ENCODE data around the gene PRKCA. TPM values are rescaled to one million over a fixed set of nuclear protein-coding genes. Genes with fewer than 3 reads are reported as not detected.

PRKCA gene
- total RNA-seq, 1 donor from 2014 or later, result 168 TPM

DNA sequence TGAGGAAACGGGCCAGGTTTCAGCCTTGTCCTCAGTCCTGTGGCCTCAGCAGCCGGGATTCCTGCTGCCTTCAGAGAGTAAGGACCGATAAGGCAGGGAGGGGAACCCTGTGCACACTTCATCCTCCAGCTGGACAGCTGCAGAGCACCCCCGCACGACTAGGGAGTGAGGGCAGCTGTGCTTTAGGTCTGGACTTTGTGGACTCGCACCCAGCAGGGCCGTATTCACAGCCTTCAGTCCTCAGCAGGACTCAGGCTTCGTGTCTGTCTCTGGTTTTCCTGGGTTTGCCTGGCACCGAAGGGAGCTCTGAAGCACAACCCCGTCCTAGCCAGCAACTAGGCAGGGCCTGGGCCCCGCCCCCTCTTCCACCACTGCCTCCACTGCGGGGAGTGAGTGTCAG is 486.7 kb downstream of the PRKCA start:
- intact Hi-C loops (cut with DNase I), result no loop called here
- ATAC-seq (peak; percentile 48), DNase-seq (ENCODE audit: low spot score) (no peak)

DNA sequence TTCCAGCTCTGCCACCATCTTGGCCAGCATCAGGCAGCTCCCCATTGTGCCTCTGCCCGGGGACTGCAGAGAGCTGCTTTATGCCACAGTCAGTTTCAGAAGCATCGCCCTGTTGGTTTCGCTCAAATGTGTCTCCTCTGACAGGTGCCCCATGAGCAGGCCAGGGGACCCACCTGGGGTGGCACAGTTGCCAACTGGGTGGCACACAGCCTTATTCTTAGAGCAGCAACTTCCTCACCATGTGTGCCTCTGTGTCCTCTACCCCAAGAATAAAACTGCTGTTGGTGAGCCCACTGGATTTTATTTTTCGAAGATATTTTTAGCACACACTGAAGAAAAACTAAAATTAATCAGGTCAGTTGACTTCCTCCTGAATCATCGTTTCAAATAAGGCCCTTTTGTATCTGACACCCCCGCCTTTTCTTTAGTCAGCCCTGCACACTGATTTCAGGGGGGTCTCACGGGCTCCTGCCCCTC is 487.6 kb downstream of the PRKCA start:
- intact Hi-C loops (cut with DNase I), result no loop called here
- ATAC-seq (peak; percentile 31), DNase-seq (ENCODE audit: low spot score) (no peak)

DNA sequence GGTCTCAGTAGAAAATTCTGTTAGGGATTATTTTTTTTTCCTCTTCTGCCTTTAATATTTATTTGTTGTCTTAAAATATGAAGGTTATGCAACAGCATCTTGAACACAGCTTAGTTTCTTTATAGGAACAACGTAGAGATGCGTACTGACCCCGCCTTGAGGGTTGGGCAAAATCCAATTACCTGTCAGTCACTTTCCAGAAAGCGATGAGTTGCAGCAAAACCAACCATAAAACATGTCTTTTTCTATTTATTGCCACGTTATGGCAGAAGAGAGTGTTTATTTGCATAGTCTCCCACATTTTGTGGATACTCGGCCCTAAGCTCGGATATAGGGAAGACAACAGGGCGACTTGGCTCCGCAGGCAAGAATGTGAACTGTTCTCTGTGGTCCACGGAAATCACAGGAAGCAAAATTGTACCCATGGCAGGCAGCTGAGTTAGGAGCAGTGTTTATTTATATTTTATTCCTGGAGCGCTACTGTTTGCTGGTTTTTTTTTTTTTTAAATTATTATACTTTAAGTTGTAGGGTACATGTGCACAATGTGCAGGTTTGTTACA is 488.2 kb downstream of the PRKCA start:
- DNase-seq (ENCODE audit: low spot score), result no peak
- ATAC-seq, result no peak
- intact Hi-C loops (cut with DNase I), result no loop called here

DNA sequence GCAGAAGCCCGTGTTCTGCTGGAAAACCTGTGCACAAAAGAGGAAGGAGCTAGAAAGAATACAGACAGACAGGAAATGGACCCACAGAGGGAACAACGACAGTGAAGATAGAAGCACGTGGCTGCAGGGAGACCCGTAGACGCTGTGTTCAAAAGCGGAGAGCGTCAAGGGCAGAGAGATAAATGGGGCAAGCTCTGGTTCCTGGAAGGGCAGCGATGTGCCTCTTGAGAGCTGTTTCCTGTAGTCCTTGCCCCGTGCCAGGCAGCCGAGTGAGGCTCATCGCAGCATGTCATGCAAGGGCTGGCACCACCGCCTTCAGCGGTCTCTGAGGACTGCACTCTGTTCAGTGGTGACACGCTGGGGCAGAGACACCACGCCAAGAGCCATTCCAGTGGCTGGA is 488.9 kb downstream of the PRKCA start:
- no peak for DNase-seq (ENCODE audit: low spot score)
- intact Hi-C loops (cut with DNase I), result no loop called here
- ATAC-seq, result peak; percentile 70

DNA sequence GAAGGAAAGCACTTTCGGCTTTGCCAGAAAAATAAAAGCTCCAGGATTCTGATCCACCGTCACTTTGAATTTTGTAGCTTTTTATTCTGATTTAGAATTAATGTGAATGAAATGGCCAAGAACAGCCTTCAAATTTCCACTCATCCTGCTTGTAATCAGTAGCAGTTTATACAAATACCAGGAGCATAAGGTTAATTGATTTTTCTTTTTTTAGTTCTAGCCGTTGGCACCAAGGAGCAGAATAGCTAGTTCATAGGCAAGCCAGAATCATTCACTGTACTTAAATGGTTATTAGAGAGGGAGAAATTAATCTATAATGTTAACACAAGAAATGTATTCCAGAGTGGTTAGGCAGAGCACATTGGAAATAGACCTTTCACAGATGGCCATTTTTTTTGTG is 491.4 kb downstream of the PRKCA start:
- DNase-seq (ENCODE audit: low spot score) (no peak), ATAC-seq (no peak)
- intact Hi-C loops (cut with DNase I), result no loop called here

DNA sequence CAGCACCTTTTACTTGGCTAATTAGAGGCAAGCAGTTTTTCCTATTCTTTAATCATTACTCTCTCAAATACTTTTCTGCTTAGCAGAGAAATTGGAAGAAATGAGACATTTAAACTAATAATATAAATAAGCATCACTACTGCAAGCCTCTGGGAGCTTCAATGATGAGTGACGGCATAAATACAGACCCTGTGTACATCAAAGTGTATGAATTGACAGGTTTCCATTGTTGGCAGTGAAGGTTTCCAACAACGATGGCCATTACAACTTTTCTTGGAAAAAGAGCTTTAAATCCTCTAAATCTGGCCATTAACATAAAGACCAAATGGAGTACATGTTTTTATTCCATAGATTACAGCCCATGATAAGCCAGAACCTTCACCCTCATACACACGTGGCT is 493.1 kb downstream of the PRKCA start:
- intact Hi-C loops (cut with DNase I), result no loop called here
- no peak for ATAC-seq
- DNase-seq (ENCODE audit: low spot score), result no peak

DNA sequence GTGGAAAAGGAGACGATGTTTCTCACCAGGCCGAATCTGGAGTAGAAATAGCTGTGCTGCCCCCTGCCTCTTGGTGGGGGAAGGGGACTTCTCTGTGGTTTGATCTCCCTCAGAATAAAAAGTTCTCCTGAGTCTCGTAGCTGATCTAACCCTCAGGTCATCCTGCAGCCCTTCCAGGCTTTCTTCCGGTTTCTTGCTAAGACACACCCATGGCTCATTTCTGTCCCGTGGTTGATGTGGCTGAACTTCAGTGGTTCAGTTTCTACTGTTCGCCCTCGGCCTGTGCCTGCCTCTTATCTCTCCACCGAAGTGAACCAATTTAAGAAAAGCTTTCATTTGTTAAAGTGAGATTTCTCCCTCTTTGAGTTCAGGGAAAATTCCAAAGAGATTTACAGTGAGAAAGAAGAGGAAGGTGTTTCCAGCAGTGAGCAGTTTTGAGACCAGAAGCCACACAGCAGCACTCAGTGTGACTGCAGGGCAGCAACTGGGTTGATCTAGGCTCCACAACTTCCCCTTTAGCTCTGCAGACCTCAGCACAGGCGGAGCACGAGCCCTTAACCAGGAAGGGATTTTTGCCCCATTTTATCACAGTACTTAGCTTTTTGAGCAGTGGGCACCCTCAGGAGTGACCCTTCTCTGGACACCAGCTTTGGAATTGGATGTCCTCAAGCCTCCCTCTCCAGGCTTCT is 497.6 kb downstream of the PRKCA start:
- peak; percentile 77 for ATAC-seq
- intact Hi-C loops (cut with DNase I), result no loop called here
- DNase-seq (ENCODE audit: low spot score), result no peak

DNA sequence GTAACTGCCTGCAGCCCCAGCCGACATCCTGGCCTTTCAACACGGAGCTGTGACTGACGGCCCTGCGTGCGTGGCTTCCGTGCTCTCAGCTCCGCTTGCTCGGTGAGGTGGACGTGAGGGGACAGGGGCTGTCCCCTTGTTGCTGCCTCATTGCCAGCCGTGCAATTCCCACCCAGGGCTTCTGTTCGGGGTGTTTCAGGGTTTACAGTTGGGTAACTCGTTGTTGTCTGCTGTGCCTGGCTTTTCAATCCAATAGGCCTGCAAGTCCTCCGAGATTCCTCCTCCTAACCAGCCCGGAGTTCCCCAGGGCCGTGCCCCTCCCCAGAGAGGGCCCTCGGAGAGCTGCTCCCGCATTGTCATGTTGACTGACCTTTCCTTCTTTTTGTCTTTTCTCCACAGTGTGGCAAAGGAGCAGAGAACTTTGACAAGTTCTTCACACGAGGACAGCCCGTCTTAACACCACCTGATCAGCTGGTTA is 501.1 kb downstream of the PRKCA start:
- ATAC-seq (no peak), DNase-seq (ENCODE audit: low spot score) (no peak)
- intact Hi-C loops (cut with DNase I), result no loop called here

DNA sequence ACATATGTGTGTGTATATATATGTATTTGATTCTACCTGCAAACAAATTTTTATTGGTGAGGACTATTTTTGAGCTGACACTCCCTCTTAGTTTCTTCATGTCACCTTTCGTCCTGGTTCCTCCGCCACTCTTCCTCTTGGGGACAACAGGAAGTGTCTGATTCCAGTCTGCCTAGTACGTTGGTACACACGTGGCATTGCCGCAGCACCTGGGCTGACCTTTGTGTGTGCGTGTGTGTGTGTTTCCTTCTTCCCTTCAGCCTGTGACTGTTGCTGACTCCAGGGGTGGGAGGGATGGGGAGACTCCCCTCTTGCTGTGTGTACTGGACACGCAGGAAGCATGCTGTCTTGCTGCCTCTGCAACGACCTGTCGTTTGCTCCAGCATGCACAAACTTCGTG is 503.2 kb downstream of the PRKCA start:
- no peak for ATAC-seq
- no peak for DNase-seq (ENCODE audit: low spot score)
- intact Hi-C loops (cut with DNase I), result no loop called here

DNA sequence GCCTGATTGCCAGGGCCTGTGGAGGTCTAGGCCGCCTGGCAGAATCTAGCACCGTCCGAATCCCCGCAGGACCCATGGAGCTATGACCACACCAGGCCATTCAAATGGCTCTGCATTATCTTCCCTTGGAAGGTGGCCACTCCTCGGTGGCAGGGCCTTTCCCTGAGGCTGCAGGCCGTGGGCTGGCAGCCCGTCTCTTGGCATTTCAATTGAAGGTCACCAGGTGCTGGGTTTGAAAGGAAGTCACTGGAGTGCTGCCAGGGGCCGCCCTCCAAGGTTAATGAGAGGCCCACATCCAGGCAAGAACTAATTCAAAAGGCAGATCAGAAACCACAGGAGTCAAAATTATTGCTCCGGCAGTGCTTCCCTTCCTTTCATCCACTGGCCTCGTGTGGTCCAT is 504.8 kb downstream of the PRKCA start:
- intact Hi-C loops (cut with DNase I), result no loop called here
- DNase-seq (ENCODE audit: low spot score), result no peak
- no peak for ATAC-seq

DNA sequence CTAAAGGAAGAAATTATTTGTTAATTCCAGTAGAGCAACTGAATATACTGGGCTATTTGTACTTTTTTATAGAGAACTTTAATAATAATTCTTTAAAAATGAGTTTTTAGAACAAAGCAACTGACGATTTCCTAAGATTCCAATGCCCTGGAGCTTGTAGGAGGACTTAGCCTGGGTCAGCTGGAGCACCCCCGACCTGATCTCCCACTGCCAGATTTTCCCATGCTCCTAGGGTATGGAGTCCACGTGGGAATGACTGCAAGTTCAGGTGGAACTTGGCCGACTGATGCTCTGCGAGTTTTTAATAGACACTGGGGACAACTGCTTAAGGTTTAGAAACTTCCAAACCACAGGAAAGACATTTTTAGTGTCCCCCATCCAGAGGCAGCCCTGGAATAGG is 507.0 kb downstream of the PRKCA start:
- DNase-seq (ENCODE audit: low spot score), result no peak
- intact Hi-C loops (cut with DNase I), result no loop called here
- ATAC-seq, result no peak

DNA sequence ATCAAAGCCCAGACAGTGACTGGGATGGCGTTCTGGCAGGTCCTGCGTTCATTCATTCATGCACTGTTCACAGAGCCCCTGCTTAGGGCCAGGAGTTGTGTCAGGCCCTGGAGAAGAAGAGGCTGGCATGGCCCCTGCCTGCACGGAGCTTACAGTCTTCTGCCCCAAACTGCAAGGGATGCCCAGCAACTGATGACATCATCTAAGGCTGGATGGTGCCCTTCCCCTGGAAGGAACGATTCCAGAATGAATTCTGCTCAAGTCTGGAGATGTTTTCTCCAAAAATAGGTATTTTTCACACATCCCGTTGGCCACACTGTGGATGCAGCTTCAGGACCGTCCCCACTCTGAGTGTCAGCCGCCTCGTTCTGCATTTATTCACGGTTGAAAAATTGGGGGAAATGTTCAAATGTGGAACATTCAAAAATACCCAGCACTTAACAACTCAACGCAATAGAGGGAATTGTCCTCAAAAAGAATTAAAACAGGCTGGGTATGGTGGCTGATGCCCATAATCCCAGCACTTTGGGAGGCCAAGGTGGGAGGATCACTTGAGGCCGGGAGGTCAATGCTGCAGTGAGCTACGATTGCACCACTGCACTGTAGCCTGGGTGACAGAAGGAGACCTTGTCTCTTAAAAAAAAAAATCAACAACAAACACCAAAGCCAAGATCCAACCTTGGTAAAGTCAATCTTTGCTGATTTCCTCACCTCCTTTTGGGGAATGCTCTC is 508.7 kb downstream of the PRKCA start:
- ATAC-seq (no peak), DNase-seq (ENCODE audit: low spot score) (no peak)
- intact Hi-C loops (cut with DNase I), result no loop called here

DNA sequence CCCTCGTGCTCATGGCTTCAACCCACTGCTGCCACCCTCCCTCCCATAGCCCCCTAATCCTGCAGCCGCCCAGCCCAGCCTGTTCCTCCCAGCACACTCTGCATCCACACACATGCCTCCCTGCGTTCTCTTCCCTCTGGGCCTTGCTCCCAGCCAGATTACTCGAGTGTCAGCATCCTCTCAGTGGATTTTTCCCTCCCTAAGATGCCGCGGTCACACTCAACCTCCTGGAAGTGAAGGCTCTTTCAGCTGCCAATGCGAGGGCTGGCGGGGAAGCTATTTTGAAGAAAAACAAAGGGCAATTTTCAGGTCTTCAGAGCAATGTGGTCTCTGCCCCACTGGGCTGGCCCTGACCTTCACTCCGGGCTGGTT is 509.3 kb downstream of the PRKCA start:
- DNase-seq (ENCODE audit: low spot score) (no peak), ATAC-seq (no peak)
- intact Hi-C loops (cut with DNase I), result no loop called here

DNA sequence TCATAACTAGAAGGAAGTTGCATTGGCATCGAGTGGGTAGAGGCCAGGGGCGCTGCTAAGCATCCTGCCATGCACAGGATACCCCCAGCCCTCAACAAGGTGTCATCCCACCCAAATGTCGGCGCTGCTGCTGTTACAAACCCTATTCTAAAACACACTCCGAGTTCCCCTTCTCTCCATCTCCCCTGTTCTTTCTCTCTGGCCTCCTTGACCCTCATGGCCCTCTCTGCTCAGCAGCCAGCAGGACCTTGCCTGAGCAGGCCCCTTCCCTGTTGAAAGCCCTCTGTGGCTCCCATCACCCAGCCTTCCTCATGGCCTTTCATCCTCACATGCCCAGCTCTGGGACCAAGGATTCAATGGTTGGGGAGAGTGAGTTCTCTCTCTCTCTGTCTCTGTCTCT is 510.2 kb downstream of the PRKCA start:
- ATAC-seq (no peak), DNase-seq (ENCODE audit: low spot score) (no peak)
- intact Hi-C loops (cut with DNase I), result no loop called here

DNA sequence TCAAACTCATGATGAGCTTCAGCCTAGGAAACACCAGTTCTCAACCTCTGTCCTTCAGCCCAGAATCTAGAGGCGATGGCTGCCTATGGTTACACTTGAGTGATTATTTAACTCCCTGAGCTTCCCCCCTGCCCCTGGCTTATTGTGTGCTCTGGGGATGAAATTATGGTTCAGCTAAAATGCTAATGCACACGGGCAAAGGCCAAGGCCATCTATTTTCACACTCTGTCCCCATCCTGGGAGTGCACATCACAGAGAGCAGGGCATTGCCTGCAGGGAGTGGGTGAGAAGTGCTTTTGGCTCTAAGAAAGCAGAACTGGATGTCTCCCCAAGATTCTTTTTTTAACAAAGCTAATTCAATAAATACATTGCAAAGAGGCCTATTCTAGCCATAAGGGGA is 510.9 kb downstream of the PRKCA start:
- intact Hi-C loops (cut with DNase I), result no loop called here
- ATAC-seq, result no peak
- DNase-seq (ENCODE audit: low spot score), result no peak

DNA sequence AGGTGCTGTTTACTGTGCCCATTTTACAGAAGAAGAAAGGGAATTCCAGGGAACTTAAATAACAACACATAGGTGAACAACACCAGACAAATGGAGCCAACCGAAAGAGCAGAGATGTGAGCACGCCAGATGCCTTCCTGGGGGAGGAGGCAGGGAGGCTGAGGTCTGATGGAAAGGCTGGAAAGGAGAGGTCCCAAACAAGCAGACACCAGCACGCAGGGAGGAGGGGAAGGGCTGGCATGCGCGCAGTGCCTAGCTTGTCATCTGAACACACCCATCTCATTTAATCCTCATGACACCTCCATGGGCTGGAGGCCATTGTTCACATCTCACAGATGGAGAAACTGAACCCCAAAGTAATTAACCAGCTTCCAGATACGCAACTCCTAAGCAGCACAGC is 511.6 kb downstream of the PRKCA start:
- DNase-seq (ENCODE audit: low spot score) (no peak), ATAC-seq (no peak)
- intact Hi-C loops (cut with DNase I), result no loop called here

DNA sequence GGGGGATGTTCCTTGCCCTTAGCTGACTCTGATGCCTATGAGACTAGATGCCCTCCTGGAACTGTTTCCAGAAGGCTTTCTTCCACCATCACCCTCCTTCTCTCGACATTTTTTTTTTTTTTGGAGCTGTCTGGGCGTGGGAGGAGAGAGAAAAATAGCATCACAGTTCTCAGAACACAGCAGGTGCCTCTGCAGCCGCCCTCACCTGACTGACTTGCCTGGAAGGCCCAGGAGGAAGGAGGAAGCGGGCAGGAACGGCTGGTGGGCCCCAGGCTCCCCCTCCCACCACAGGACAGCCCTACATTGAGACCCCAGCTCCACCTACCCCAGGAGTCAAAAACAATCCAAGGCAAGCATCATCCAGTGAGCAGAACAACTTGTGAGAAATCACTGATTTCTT is 512.2 kb downstream of the PRKCA start:
- ATAC-seq (no peak), DNase-seq (ENCODE audit: low spot score) (no peak)
- intact Hi-C loops (cut with DNase I), result no loop called here

DNA sequence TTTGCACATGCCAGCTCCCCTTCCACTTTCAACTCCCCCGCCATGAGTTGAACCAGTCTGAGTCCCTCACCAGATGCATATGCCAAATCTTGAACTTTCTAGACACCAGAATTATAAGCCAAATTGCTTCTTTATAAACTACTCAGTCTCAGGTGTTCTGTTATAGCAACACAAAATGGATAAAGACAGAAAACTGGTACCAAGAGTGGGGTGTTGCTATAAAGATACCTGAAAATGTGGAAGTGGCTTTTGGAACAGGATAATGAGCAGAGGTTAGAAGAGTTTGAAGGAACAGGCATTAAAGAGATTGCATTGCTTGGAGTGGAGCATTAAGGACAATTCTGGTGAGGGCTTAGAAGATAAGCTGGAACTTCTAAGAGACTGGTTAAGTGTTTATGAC is 515.3 kb downstream of the PRKCA start:
- DNase-seq (ENCODE audit: low spot score) (no peak), ATAC-seq (no peak)
- intact Hi-C loops (cut with DNase I), result no loop called here

DNA sequence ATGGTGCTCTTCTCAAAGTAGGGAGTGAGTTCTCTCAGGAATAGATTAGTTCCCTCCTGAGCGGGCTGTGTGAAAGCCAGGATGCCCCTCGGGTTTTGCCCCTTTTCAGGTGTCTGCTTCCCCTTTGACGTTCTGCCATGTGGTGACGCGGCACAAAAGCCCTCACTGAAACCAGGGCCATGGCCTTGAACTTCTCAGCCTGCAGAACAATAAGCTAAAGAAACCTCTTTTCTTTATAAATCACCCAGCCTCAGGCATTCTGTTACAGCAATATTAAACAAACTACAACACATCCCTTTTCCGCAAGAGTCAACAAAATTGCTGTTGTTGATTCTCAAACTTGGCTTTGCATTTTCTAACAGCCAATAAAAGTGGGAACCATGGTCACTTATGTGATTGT is 517.1 kb downstream of the PRKCA start:
- intact Hi-C loops (cut with DNase I), result no loop called here
- DNase-seq (ENCODE audit: low spot score) (no peak), ATAC-seq (no peak)

DNA sequence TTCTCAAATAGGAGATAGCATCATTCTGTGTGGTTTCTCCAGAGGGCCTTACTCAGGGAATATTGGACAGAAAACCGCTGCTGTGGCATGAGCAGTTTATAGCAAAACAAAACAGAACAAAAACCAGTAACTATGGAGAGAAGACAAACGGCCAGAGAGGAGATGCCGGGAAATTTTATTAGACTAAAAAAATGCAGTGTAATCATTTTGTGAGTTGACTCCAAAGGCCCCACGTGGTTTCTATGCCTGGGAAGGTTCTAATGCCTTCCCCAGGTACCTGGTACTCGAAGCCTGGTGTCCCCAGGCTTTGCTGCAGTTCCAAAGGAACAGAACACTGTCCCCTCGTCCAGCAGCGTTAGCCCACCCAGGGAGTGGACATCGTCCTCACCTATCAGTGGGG is 519.6 kb downstream of the PRKCA start:
- DNase-seq (ENCODE audit: low spot score), result no peak
- ATAC-seq, result no peak
- intact Hi-C loops (cut with DNase I), result no loop called here

DNA sequence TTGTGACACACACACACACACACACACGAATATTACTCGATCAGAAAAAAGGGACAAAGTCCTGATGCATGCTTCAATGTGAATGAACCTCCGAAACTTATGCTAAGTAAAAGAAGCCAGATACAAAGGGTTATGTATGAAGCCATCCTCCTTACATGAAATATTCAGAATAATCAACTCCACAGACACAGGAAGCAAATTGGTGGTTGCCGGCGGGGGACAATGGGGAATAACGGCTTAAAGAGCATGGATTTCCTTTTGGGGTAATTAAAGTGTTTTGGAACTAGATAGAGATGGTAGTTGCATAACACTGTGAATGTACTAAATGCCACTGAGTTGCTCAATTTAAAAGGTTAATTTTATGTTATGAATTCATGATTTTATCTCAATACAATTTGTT is 524.4 kb downstream of the PRKCA start:
- intact Hi-C loops (cut with DNase I), result no loop called here
- DNase-seq (ENCODE audit: low spot score) (no peak), ATAC-seq (no peak)
